ENCODE data around the gene DNAJA2. TPM values are rescaled to one million over a fixed set of nuclear protein-coding genes. Genes with fewer than 3 reads are reported as not detected.

Gene DNAJA2
- total RNA-seq, 4 donors from 2014 or later = 40.4 to 65.4 (median 47.9) TPM

GRCh38 chr16:46928811-46929210 lies 44.7 kb downstream of the DNAJA2 start:
- ATAC-seq (ENCODE audit: low FRiP score) (no peak), DNase-seq (ENCODE audit: low spot score) (no peak)
- TF ChIP-seq CTCF (IDR thresholded peaks at IDR 0.05) = no peak

- DNase-seq (ENCODE audit: low spot score) (no peak), ATAC-seq (ENCODE audit: low FRiP score) (no peak)
- TF ChIP-seq CTCF (IDR thresholded peaks at IDR 0.05) = no peak
Measured at GRCh38 chr16:46927273-46927672, 46.2 kb downstream of the DNAJA2 start.

- no peak for ATAC-seq (ENCODE audit: low FRiP score)
- no peak for DNase-seq (ENCODE audit: low spot score)
- no peak for TF ChIP-seq CTCF (IDR thresholded peaks at IDR 0.05)
Measured at GRCh38 chr16:46926470-46927225, 46.8 kb downstream of the DNAJA2 start.

GRCh38 chr16:46924402-46924801 lies 49.1 kb downstream of the DNAJA2 start:
- ATAC-seq (ENCODE audit: low FRiP score) = no peak
- no peak for TF ChIP-seq CTCF (IDR thresholded peaks at IDR 0.05)
- DNase-seq (ENCODE audit: low spot score) = no peak

GRCh38 chr16:46923513-46924295 lies 49.8 kb downstream of the DNAJA2 start:
- no peak for ATAC-seq (ENCODE audit: low FRiP score)
- DNase-seq (ENCODE audit: low spot score) = no peak
- no peak for TF ChIP-seq CTCF (IDR thresholded peaks at IDR 0.05)

GRCh38 chr16:46922239-46922638 lies 51.2 kb downstream of the DNAJA2 start:
- ATAC-seq (ENCODE audit: low FRiP score) (no peak), DNase-seq (ENCODE audit: low spot score) (no peak)
- TF ChIP-seq CTCF (IDR thresholded peaks at IDR 0.05) = no peak
